Loucy (cell line): ENCODE data around the gene RPRD2.

Experiments used
- H2AFZ ChIP-seq: fragments of 200-600 bp; sonication (generic); 2 replicates; pipeline ENCODE4 v1.6.0; 2016; ENCODE audit warnings: antibody characterized with exemption, mild to moderate bottlenecking, low read length, moderate library complexity
- H3F3A ChIP-seq: fragments of 200-600 bp; 2 replicates; pipeline ENCODE4 v1.6.0; 2016; ENCODE audit warnings: antibody characterized with exemption, low read depth, mild to moderate bottlenecking
- H3K27me3 ChIP-seq: fragments of 200-600 bp; sonication (generic); 2 replicates; pipeline ENCODE4 v1.6.1; 2014; ENCODE audit warnings: low read length, mild to moderate bottlenecking; ENCODE audit not compliant: insufficient read depth, poor library complexity, severe bottlenecking
- H3K36me3 ChIP-seq: fragments of 200-600 bp; sonication (generic); 2 replicates; pipeline ENCODE4 v1.6.1; 2016; ENCODE audit warnings: low read length; ENCODE audit not compliant: insufficient read depth
- H3K4me1 ChIP-seq: fragments of 200-600 bp; sonication (generic); 2 replicates; pipeline ENCODE4 v1.5.1; 2014; ENCODE audit warnings: low read length, mild to moderate bottlenecking; ENCODE audit not compliant: insufficient read depth, poor library complexity, severe bottlenecking
- H3K4me2 ChIP-seq: fragments of 200-600 bp; sonication (generic); 2 replicates; pipeline ENCODE4 v1.6.0; 2014; ENCODE audit warnings: antibody characterized with exemption, low read length, low read depth, mild to moderate bottlenecking; ENCODE audit not compliant: poor library complexity, severe bottlenecking
- H3K4me3 ChIP-seq: fragments of 200-600 bp; sonication (generic); 2 replicates; pipeline ENCODE4 v1.5.1; 2014; ENCODE audit warnings: low read length, mild to moderate bottlenecking, mixed read lengths; ENCODE audit not compliant: poor library complexity, severe bottlenecking
- H3K79me2 ChIP-seq: fragments of 200-600 bp; sonication (generic); 2 replicates; pipeline ENCODE4 v1.6.1; 2014; ENCODE audit warnings: low read length; ENCODE audit not compliant: insufficient read depth
- H3K9ac ChIP-seq: fragments of 200-600 bp; sonication (generic); 2 replicates; pipeline ENCODE4 v1.6.0; 2014; ENCODE audit warnings: mild to moderate bottlenecking, low read depth, low read length, moderate library complexity; ENCODE audit not compliant: poor library complexity, severe bottlenecking
- H3K9me2 ChIP-seq: fragments of 200-600 bp; sonication (generic); replicated peaks from 2 replicates; pipeline ENCODE4 v1.6.1; 2016; ENCODE audit warnings: low read depth, low read length, mixed read lengths
- H3K9me3 ChIP-seq: fragments of 200-600 bp; sonication (generic); 2 replicates; pipeline ENCODE4 v1.6.1; 2014; ENCODE audit warnings: mild to moderate bottlenecking, antibody characterized with exemption, low read length, low read depth; ENCODE audit not compliant: insufficient read depth
- H4K20me1 ChIP-seq: fragments of 200-600 bp; sonication (generic); 2 replicates; pipeline ENCODE4 v1.6.0; 2014; ENCODE audit warnings: antibody characterized with exemption, low read length, mild to moderate bottlenecking; ENCODE audit not compliant: insufficient read depth, poor library complexity, severe bottlenecking
- EZH2phosphoT487 ChIP-seq: fragments of 200-600 bp; IDR thresholded peaks from 2 replicates; pipeline ENCODE4 v1.6.1; 2018; ENCODE audit warnings: antibody characterized with exemption, mild to moderate bottlenecking, moderate library complexity, borderline replicate concordance
- TF ChIP-seq, protein P1 (sequence below): fragments of 200-600 bp; sonication (generic); conservative IDR thresholded peaks from 2 replicates; pipeline ENCODE4 v1.5.1; 2014; ENCODE audit warnings: mild to moderate bottlenecking, antibody characterized with exemption, low read length

Gene RPRD2

DNA sequence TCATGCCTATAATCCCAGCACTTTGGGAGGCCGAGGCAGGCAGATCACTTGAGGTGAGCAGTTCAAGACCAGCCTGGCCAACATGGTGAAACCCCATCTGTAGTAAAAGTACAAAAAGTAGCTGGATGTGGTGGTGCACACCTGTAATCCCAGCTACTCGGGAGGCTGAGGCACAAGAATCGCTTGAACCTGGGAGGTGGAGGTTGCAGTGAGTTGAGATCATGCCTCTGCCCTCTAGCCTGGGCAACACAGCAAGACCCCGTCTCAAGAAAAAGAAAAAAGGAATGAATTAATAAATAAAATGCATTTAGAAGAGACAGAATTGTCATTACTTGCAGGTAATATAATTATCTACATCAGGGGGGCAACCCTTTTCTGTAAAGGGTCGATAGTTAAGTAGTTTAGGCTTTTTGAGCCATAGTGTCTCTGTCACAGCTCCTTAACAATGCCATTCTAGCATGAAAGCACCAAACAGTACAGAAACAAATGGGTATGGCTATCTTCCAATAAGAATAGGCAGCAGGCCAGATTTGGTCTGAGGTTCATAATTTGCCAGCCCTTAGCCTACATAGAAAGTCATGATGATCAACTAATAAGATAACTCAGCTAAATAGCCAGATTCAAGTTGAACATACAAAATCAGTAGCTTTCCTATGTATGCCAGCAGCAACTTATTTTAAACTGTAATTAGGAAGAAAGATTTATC lies 56.8 kb downstream of the RPRD2 start:
- Histone ChIP-seq H3K36me3 (peaks cover 70% of the 10 kb centered on the region), H3K4me3 (no peak overlapping the region), H3K79me2 (peaks cover 16% of the 10 kb centered on the region), H3K27me3 (no peaks in the 10 kb centered on the region), H3K4me2 (no peak overlapping the region), H3K9me3 (no peaks in the 10 kb centered on the region), H2AFZ (no peak overlapping the region), H4K20me1 (peaks cover 24% of the 10 kb centered on the region), H3K4me1 (no peaks in the 10 kb centered on the region), H3F3A (no peaks in the 10 kb centered on the region), H3K9me2 (no peaks in the 10 kb centered on the region), H3K9ac (no peak overlapping the region)
- TF ChIP-seq EZH2phosphoT487: no peak
- TF ChIP-seq, protein P1, sequence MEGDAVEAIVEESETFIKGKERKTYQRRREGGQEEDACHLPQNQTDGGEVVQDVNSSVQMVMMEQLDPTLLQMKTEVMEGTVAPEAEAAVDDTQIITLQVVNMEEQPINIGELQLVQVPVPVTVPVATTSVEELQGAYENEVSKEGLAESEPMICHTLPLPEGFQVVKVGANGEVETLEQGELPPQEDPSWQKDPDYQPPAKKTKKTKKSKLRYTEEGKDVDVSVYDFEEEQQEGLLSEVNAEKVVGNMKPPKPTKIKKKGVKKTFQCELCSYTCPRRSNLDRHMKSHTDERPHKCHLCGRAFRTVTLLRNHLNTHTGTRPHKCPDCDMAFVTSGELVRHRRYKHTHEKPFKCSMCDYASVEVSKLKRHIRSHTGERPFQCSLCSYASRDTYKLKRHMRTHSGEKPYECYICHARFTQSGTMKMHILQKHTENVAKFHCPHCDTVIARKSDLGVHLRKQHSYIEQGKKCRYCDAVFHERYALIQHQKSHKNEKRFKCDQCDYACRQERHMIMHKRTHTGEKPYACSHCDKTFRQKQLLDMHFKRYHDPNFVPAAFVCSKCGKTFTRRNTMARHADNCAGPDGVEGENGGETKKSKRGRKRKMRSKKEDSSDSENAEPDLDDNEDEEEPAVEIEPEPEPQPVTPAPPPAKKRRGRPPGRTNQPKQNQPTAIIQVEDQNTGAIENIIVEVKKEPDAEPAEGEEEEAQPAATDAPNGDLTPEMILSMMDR: no peak

DNA sequence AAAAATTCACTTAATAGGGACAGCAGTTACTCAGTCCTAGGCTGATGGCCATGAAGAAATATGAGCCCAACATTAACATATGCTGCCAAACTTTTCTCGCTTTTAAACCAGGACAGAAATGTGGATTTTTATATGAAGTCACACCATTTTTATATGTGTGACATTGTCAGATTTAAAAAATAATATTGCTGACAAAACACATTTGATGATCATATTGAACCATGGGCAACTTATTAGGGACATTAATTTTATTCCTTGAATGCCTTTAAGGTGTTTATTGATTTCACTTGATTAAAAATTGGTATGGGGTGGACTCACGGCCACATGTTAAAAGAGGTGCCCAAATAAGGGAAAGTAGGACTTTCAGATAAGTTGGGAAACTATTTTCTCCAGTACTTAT lies 58.6 kb downstream of the RPRD2 start:
- H4K20me1 ChIP-seq: peaks cover 14% of the 10 kb centered on the region
- no peak overlapping the region for H3K9ac ChIP-seq
- no peak overlapping the region for H3K4me2 ChIP-seq
- no peak overlapping the region for H3K4me3 ChIP-seq
- TF ChIP-seq, protein P1: no peak
- no peak for TF ChIP-seq EZH2phosphoT487
- H3K27me3 ChIP-seq: no peaks in the 10 kb centered on the region
- no peaks in the 10 kb centered on the region for H3K9me2 ChIP-seq
- H3K79me2 ChIP-seq: no peaks in the 10 kb centered on the region
- no peaks in the 10 kb centered on the region for H3F3A ChIP-seq
- H3K9me3 ChIP-seq: no peaks in the 10 kb centered on the region
- H3K36me3 ChIP-seq: peaks cover 71% of the 10 kb centered on the region
- no peak overlapping the region for H2AFZ ChIP-seq
- H3K4me1 ChIP-seq: no peaks in the 10 kb centered on the region

DNA sequence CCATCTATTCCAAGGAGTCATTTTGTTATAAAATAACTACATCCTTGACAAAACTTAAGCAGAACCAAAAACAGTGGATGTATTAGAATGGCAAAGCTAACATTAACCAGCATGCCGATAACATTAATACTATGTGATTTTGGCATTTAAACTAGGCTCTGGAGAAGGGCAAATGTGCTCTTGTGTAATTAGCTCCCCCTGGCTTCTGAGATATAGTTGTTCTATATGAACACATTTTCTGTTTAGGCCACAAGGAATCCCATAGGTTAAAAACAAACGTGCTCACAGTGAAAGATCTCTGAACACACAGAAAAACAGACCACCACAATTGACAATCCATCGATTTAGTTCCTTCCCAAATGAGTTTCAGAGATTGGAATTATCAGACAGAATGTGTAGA lies 65.9 kb downstream of the RPRD2 start:
- H3K79me2 ChIP-seq: peaks cover 6% of the 10 kb centered on the region; the same call in 1 of the 2 replicates
- no peaks in the 10 kb centered on the region for H3K9me2 ChIP-seq
- H2AFZ ChIP-seq: no peak overlapping the region
- H3K27me3 ChIP-seq: no peaks in the 10 kb centered on the region
- no peaks in the 10 kb centered on the region for H3K9me3 ChIP-seq
- H3K4me1 ChIP-seq: no peaks in the 10 kb centered on the region
- peaks cover 3% of the 10 kb centered on the region for H4K20me1 ChIP-seq
- no peak for TF ChIP-seq EZH2phosphoT487
- TF ChIP-seq, protein P1: peak; percentile 52
- H3F3A ChIP-seq: no peaks in the 10 kb centered on the region
- H3K4me2 ChIP-seq: no peak overlapping the region
- no peak overlapping the region for H3K9ac ChIP-seq
- H3K4me3 ChIP-seq: no peak overlapping the region
- peaks cover 21% of the 10 kb centered on the region; the same call in 1 of the 2 replicates for H3K36me3 ChIP-seq
